ENCODE data around the gene PAX5.
A peak's percentile ranks its signal among the peaks of the same experiment; 100 is the strongest.

PAX5 gene

DNA sequence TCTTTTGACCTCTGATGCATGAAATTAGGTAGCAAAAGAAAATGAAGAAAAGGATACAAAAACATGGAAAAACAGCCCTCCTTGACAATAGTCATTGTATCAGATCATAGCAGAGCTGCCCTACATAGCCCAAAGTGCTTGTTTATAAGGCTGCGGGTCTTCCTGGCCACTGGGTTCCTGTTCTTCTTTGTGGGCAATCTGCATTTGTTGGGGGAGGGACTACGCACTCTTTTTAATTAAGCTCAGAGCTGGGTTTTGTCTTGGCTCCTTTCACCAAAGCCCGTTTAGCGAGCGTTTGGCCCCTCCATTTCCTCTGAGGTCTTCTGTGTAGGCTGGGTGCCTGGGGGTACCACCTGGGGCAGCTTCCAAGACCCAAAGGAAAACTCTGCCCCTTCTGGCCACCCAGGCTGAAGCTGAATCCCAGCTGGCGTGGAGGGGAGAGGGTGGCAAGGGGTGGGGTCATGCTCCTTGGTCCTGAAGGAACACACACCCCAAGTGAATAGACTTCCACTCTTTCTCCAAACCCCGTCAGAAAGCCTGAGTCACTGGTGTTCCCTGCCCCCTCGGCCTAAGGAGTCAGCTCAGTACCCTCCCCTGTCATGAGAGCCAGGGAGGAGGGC is 6.5 kb upstream of the PAX5 start:
- H4K8ac ChIP-seq (ENCODE audit: low read depth, low read length) = no peak overlapping the region
- H3K27me3 ChIP-seq (ENCODE audit: control insufficient read depth in 3 of 3, insufficient read depth in 3 of 3, low read depth in 1 of 3, low read length in 3 of 3) = peaks cover 0 to 48% (median 14%) of the 10 kb centered on the region in 3 experiments
- H3K14ac ChIP-seq (ENCODE audit: low read length) = no peak overlapping the region
- H2AFZ ChIP-seq (ENCODE audit: low read length) = peak overlapping the region; percentile 14
- no peaks in the 10 kb centered on the region for H3K79me1 ChIP-seq (ENCODE audit: low read depth, low read length)
- no peak overlapping the region for H3K4me3 ChIP-seq (ENCODE audit: low read length in 2 of 2)
- no peak overlapping the region for H2BK15ac ChIP-seq (ENCODE audit: low read length)
- H3K23ac ChIP-seq (ENCODE audit: low read depth, low read length, poor library complexity) = no peak overlapping the region
- no peak overlapping the region for H2AK5ac ChIP-seq (ENCODE audit: low read depth, low read length)
- no peak overlapping the region for H3K9ac ChIP-seq (ENCODE audit: low read depth, low read length, poor library complexity)
- no peak overlapping the region for H2BK5ac ChIP-seq (ENCODE audit: low read length)
- no peak overlapping the region for H3K4me2 ChIP-seq (ENCODE audit: insufficient read depth, low read length, poor library complexity, severe bottlenecking)
- no peak overlapping the region for H2BK120ac ChIP-seq (ENCODE audit: low read depth, low read length)
- no peak for DNase-seq (ENCODE audit: low spot score)
- H3K18ac ChIP-seq (ENCODE audit: low read length) = no peak overlapping the region
- H3K27ac ChIP-seq (replicated peaks; ENCODE audit: low read length) = no peak overlapping the region
- H3K9me3 ChIP-seq (replicated peaks in 1 of 2; ENCODE audit: control insufficient read depth in 2 of 2, insufficient read depth in 1 of 2, low read depth in 1 of 2, low read length in 2 of 2) = peaks cover 0 to 5% of the 10 kb centered on the region in 2 donors
- H3K4me1 ChIP-seq (ENCODE audit: control insufficient read depth in 2 of 2, insufficient read depth in 1 of 2, low read depth in 1 of 2, low read length in 2 of 2) = peaks cover 11 to 17% of the 10 kb centered on the region in 2 donors
- WGBS, 2 donors (ENCODE audit: extremely low coverage in 2 of 2, insufficient read length in 2 of 2, insufficient replicate concordance in 1 of 2) = no CpG with 5 or more reads among the region's 8 CpGs
- H3K4ac ChIP-seq (ENCODE audit: low read length) = no peak overlapping the region
- H2BK12ac ChIP-seq (ENCODE audit: low read length) = no peak overlapping the region
- no peak overlapping the region for H4K91ac ChIP-seq (ENCODE audit: low read depth, low read length, poor library complexity)
- no peaks in the 10 kb centered on the region for H3K36me3 ChIP-seq (replicated peaks in 1 of 2; ENCODE audit: control insufficient read depth in 2 of 2, insufficient read depth in 2 of 2, low read length in 2 of 2)

DNA sequence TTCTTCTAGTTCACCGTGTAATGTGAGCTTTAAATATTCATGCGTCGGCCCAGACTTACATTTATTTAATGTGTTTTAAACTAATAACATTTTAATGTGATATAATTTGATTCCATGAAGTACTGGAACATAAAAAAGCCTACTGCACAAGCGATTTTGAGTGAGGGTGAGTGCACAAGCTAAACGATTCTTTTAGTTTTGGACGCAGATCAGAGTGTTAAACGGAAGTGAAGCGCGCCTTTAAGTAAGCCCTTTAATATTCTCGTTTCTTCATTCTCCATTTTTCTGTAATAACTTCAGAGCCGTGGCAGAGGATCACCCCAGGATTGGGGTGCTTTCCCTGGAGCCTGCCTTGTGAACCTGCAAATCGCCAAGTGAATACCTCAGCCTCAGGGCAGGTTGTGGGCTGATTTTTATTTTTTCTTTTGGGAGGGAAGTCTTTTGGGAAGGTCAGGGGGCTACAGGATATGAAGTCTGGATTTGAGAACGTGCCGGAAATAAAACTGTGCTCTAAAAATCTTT is 4.9 kb upstream of the PAX5 start:
- Histone ChIP-seq H3K4me1 (ENCODE audit: control insufficient read depth in 2 of 2, insufficient read depth in 1 of 2, low read depth in 1 of 2, low read length in 2 of 2) (peaks cover 11 to 20% of the 10 kb centered on the region in 2 donors), H3K79me1 (ENCODE audit: low read depth, low read length) (no peaks in the 10 kb centered on the region), H3K4me3 (ENCODE audit: low read length in 2 of 2) (no peak overlapping the region), H3K27me3 (ENCODE audit: control insufficient read depth in 3 of 3, insufficient read depth in 3 of 3, low read depth in 1 of 3, low read length in 3 of 3) (peaks cover 0 to 64% (median 22%) of the 10 kb centered on the region in 3 experiments), H3K36me3 (replicated peaks in 1 of 2; ENCODE audit: control insufficient read depth in 2 of 2, insufficient read depth in 2 of 2, low read length in 2 of 2) (no peaks in the 10 kb centered on the region), H3K14ac (ENCODE audit: low read length) (no peak overlapping the region), H3K18ac (ENCODE audit: low read length) (no peak overlapping the region), H3K4ac (ENCODE audit: low read length) (no peak overlapping the region), H2AFZ (ENCODE audit: low read length) (no peak overlapping the region), H2BK120ac (ENCODE audit: low read depth, low read length) (no peak overlapping the region), H3K4me2 (ENCODE audit: insufficient read depth, low read length, poor library complexity, severe bottlenecking) (no peak overlapping the region), H2BK5ac (ENCODE audit: low read length) (no peak overlapping the region), H2BK12ac (ENCODE audit: low read length) (no peak overlapping the region), H4K91ac (ENCODE audit: low read depth, low read length, poor library complexity) (no peak overlapping the region), H3K23ac (ENCODE audit: low read depth, low read length, poor library complexity) (no peak overlapping the region), H3K9me3 (replicated peaks in 1 of 2; ENCODE audit: control insufficient read depth in 2 of 2, insufficient read depth in 1 of 2, low read depth in 1 of 2, low read length in 2 of 2) (peaks cover 0 to 5% of the 10 kb centered on the region in 2 donors), H4K8ac (ENCODE audit: low read depth, low read length) (no peak overlapping the region), H2AK5ac (ENCODE audit: low read depth, low read length) (no peak overlapping the region), H2BK15ac (ENCODE audit: low read length) (no peak overlapping the region), H3K9ac (ENCODE audit: low read depth, low read length, poor library complexity) (no peak overlapping the region), H3K27ac (replicated peaks; ENCODE audit: low read length) (no peak overlapping the region)
- no peak for DNase-seq (ENCODE audit: low spot score)
- no CpG with 5 or more reads among the region's 14 CpGs for WGBS, 2 donors (ENCODE audit: extremely low coverage in 2 of 2, insufficient read length in 2 of 2, insufficient replicate concordance in 1 of 2)

DNA sequence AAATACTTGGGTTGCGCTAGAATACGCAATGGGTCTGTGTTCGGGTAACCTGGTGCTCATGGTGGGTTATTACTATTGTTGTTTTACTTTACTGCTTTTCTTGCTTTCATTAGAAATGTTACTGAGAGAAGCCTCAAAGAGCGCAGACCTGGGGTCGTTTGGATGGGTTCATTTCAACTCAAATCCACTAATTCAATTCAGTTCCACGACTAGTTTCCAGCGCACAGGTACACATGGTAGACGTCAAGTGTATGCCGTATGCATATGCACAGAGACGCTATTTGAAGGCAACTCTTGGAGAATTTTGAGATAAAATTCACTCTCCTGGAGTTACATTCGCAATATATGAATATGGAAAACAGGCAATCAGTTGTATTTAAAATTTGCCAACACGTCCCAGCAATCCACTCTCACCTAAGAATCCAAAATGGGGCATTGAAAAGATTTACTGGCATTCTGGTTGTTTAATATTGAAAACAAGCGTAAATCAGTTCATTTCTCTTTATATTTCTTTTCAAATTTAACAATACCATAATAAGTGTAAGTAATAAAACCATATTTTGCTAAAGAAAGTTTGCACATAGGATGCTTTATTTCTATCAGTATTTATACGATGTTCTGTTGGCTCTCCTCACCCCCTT is 4.4 kb upstream of the PAX5 start:
- H3K4me3 ChIP-seq (ENCODE audit: low read length in 2 of 2) = no peak overlapping the region
- H2BK15ac ChIP-seq (ENCODE audit: low read length) = no peak overlapping the region
- no peak overlapping the region for H3K23ac ChIP-seq (ENCODE audit: low read depth, low read length, poor library complexity)
- no peak overlapping the region for H2AFZ ChIP-seq (ENCODE audit: low read length)
- H3K18ac ChIP-seq (ENCODE audit: low read length) = no peak overlapping the region
- H3K4me1 ChIP-seq (ENCODE audit: control insufficient read depth in 2 of 2, insufficient read depth in 1 of 2, low read depth in 1 of 2, low read length in 2 of 2) = peaks cover 14 to 20% of the 10 kb centered on the region in 2 donors
- H3K9ac ChIP-seq (ENCODE audit: low read depth, low read length, poor library complexity) = no peak overlapping the region
- no peak overlapping the region for H2BK12ac ChIP-seq (ENCODE audit: low read length)
- no peak for DNase-seq (ENCODE audit: low spot score)
- H3K4ac ChIP-seq (ENCODE audit: low read length) = no peak overlapping the region
- H3K4me2 ChIP-seq (ENCODE audit: insufficient read depth, low read length, poor library complexity, severe bottlenecking) = peak overlapping the region; percentile 96
- no peaks in the 10 kb centered on the region for H3K79me1 ChIP-seq (ENCODE audit: low read depth, low read length)
- H3K36me3 ChIP-seq (replicated peaks in 1 of 2; ENCODE audit: control insufficient read depth in 2 of 2, insufficient read depth in 2 of 2, low read length in 2 of 2) = no peaks in the 10 kb centered on the region
- no peak overlapping the region for H2BK5ac ChIP-seq (ENCODE audit: low read length)
- no peak overlapping the region for H2BK120ac ChIP-seq (ENCODE audit: low read depth, low read length)
- peaks cover 0 to 5% of the 10 kb centered on the region in 2 donors for H3K9me3 ChIP-seq (replicated peaks in 1 of 2; ENCODE audit: control insufficient read depth in 2 of 2, insufficient read depth in 1 of 2, low read depth in 1 of 2, low read length in 2 of 2)
- no CpG with 5 or more reads among the region's 14 CpGs for WGBS, 2 donors (ENCODE audit: extremely low coverage in 2 of 2, insufficient read length in 2 of 2, insufficient replicate concordance in 1 of 2)
- peak overlapping the region; percentile 14 for H2AK5ac ChIP-seq (ENCODE audit: low read depth, low read length)
- H4K91ac ChIP-seq (ENCODE audit: low read depth, low read length, poor library complexity) = no peak overlapping the region
- H3K14ac ChIP-seq (ENCODE audit: low read length) = no peak overlapping the region
- H4K8ac ChIP-seq (ENCODE audit: low read depth, low read length) = no peak overlapping the region
- H3K27ac ChIP-seq (replicated peaks; ENCODE audit: low read length) = no peak overlapping the region
- H3K27me3 ChIP-seq (ENCODE audit: control insufficient read depth in 3 of 3, insufficient read depth in 3 of 3, low read depth in 1 of 3, low read length in 3 of 3) = peaks cover 0 to 69% (median 24%) of the 10 kb centered on the region in 3 experiments
